LNCAP (cell line): ENCODE measurements around the gene ATRX.

Experiments
- TF ChIP-seq, protein P1 (sequence below): fragments of 450-650 bp; IDR thresholded peaks from 2 replicates; pipeline ENCODE4 v1.5.1; 2017; ENCODE audit warnings: mild to moderate bottlenecking

ATRX gene

DNA sequence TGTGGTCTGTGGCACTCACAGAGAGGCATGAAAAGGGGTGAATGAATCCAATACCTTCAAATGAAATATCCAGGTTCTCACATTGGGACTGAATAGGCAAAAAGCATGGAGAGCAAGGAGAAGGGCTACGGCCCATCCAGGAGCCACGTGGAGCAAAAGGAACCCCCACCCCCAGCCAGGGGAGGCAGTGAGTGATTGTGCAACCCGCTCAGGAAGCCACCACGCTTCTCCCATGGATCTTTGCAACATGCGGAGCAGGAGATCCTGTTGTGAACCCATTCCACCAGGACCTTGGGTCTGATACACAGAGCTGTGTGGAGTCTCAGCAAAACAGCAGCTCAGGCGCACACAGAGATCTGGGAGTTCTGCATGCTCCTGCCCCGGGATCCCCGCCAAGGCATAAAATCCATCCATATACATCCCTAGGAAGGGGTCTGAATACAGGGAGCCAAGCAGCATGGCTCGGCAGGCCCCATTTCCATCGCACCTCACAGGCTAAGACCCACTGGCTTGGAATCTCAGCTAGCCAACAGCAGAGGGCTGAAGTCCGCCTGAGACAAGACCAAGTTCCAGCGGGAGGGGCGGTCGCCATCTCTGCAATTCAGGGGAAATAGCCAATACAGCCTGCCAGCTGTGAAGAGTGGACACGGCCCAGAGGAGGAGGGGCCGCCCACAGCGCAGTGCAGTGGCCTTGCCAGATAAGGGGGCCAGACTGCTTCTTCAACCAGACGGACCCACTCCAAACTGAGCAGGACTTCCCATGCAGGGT is 258.6 kb downstream of the ATRX start:
- TF ChIP-seq, protein P1, sequence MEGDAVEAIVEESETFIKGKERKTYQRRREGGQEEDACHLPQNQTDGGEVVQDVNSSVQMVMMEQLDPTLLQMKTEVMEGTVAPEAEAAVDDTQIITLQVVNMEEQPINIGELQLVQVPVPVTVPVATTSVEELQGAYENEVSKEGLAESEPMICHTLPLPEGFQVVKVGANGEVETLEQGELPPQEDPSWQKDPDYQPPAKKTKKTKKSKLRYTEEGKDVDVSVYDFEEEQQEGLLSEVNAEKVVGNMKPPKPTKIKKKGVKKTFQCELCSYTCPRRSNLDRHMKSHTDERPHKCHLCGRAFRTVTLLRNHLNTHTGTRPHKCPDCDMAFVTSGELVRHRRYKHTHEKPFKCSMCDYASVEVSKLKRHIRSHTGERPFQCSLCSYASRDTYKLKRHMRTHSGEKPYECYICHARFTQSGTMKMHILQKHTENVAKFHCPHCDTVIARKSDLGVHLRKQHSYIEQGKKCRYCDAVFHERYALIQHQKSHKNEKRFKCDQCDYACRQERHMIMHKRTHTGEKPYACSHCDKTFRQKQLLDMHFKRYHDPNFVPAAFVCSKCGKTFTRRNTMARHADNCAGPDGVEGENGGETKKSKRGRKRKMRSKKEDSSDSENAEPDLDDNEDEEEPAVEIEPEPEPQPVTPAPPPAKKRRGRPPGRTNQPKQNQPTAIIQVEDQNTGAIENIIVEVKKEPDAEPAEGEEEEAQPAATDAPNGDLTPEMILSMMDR, result no peak

DNA sequence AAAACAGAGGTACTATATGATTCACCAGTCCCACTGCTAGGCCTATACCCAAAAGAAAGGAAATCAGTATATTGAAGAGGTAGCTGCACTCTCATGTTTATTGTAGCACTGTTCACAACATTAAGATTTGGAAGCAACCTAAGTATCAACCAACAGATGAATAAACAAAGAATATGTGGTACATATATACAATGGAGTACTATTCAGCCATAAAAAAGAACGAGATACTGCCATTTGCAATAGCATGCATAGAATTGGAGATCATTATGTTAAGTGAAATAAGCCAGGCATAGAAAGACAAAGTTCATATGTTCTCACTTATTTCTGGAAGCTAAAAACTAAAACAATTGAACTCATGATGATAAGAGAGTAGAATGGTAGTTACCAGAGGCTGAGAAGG is 266.3 kb downstream of the ATRX start:
- TF ChIP-seq, protein P1, result no peak

DNA sequence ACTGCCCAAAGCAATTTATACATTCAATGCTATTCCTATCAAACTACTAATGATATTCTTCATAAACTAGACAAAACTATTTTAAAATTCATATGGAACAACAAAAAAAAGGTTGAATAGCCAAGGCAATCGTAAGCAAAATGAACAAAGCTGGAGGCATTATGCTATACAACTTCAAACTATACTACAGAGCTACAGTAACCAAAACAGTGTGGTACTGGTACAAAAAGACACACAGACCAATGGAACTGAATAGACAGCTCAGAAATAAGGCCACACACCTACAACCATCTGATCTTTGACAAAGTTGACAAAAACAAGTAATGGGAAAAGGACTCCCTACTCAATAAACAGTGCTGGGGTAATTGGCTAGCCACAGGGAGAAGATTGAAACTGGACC is 271.8 kb downstream of the ATRX start:
- TF ChIP-seq, protein P1, result no peak

DNA sequence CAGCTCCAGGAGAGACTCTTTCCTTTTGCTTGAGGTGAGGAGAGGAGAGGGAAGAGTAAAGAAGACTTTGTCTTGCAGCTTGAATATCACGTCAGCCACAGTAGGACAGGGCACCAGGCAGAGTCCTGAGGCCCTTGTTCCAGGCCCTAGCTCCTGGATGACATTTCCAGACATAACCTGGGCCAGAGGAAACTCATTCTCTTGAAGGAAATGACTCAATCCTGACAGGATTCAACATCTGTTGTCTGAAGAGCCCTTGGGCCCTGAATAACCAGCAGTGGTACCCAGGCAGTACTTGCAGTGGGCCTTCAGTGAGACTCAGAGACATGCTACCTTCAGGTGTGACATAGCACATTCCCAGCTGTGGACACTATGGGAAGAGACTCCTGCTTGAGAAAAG is 276.0 kb downstream of the ATRX start:
- TF ChIP-seq, protein P1, result no peak

DNA sequence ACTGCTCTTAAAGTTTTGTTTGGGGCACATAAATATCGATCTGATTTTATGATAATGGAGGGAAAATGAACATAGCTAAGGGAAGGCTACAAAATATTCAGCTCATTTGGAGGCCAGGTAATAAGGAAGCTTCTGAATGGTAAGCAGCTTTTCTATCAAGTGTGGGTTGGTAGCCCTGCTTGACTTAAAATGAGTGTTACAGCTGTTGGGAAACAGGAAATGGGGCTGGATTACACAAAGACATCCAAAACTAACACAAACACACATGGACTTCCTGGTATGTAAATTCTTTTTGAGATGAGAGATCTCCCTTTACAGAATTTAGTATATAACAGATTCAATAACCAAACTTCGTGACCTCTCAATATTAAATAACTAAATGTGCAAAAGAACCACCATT is 280.8 kb downstream of the ATRX start:
- TF ChIP-seq, protein P1, result no peak

DNA sequence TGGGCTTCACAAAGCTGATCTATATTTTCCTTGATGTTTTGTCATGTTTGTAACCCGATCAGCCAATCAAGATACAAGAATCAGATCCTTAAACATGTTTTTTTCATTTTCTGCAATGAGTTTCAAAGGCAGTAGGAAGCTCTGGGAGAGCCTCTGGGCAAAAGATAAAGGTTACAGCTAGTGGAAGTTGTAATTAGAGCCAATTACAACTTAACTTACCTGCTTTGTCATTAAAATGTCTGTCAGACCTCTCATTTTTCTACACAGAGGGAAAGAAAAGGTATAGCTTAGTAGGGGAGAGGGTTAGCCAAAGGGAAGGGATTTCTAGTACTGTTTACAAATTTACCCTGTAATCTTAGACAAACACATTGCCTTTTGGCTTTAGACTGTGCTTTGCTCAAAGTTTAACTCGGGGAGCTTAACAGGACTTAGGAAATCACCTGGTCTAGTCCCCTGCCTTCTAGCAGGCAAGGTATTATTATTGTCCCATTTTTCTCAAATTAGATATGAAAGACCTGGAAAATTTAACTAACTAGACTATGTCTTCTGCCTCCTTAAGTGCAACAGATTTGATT is 283.0 kb downstream of the ATRX start:
- TF ChIP-seq, protein P1, result no peak

DNA sequence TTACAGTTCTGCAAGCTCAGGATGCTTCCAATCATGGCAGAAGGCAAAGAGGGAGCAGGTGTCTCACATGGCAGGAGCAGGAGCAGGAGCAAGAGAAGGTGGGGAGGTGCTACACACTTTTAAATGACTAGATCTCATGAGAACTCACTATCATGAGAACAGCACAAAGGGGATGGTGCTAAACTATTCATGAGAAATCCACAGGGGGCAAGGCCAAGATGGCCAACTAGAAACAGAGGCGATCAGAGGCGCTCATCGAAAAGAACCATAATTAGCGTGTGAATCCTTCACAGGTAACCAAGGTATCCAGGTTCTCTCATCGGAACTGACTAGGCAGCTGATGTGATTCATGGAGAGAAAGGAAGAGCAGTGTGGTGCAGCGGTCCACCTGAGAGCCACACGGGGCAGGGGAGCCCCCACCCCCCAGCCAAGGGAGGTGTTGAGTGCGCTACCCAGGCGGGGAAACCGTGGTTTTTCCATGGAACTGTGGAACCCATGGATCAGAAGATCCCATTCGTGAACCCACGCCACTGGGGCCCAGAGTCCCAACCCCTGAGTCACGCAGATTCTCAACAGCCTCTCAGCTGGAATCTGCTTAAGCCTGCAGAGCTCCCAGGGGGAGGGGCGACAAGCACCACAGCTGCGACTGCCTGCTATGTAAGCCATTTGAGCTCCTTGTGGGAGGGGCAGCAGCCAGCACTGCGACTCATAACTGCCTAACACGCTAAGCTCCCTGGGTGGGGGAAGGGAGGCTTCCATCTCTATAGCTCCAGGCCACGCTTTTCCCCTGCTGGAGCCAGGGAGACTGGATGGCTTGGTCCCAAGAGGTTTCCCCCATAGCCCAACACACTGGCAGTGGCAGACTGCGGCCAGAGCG is 292.1 kb downstream of the ATRX start:
- TF ChIP-seq, protein P1, result no peak
